Measurements from ENCODE around the gene ESPN. TPM values are rescaled to one million over a fixed set of nuclear protein-coding genes. Genes with fewer than 3 reads are reported as not detected.

ESPN gene
- total RNA-seq, 2 experiments from 2014 or later: 2.0 to 3.9 TPM

- no peaks in the 10 kb centered on the region for H3K36me3 Mint-ChIP-seq (ENCODE audit: low read depth)
- no peak for ATAC-seq (ENCODE audit: poor library complexity)
- H3K4me1 Mint-ChIP-seq (ENCODE audit: low read depth): peaks cover 8% of the 10 kb centered on the region
- no peak overlapping the region for H3K4me3 ChIP-seq (ENCODE audit: low read length)
- TF ChIP-seq CTCF (IDR thresholded peaks at IDR 0.05): no peak
- no peaks in the 10 kb centered on the region for H3K27me3 ChIP-seq (ENCODE audit: control insufficient read depth in 1 of 2, insufficient read depth in 2 of 2, low read length in 2 of 2)
- H3K4me1 ChIP-seq (ENCODE audit: insufficient read depth, low read length): peaks cover 15% of the 10 kb centered on the region
- peak in 2 of 14 experiments; percentile 46 to 51 for DNase-seq
- CTCF ChIA-PET: interaction anchor here (1.2 to 3.0 kb wide), 5 partner anchors 9 to 31 kb away, joined by 4 to 13 read pairs (median 9); no protein-coding TSS in a partner anchor
- H3K9me3 Mint-ChIP-seq: no peaks in the 10 kb centered on the region
- no peaks in the 10 kb centered on the region for H3K27me3 Mint-ChIP-seq
- H3K4me3 Mint-ChIP-seq: no peak overlapping the region
- no peak overlapping the region for H3K27ac Mint-ChIP-seq
- H3K36me3 ChIP-seq (ENCODE audit: insufficient read depth, low read length): peaks cover 2% of the 10 kb centered on the region
- POLR2A ChIA-PET: interaction anchor here (0.6 to 0.7 kb wide), 2 partner anchors 13 to 14 kb away, joined by 3 read pairs; no protein-coding TSS in a partner anchor
- intact Hi-C loops (cut with DNase I, micrococcal nuclease): no loop called here
- no peaks in the 10 kb centered on the region for H3K9me3 ChIP-seq (ENCODE audit: control insufficient read depth in 1 of 2, insufficient read depth in 1 of 2, low read length in 2 of 2)
- H3K27ac ChIP-seq (ENCODE audit: low read depth in 1 of 2, low read length in 2 of 2): no peak overlapping the region
These were observed 47.8 kb downstream of the ESPN start for GRCh38 chr1:6472391-6472790.

GRCh38 chr1:6473156-6473555, 48.6 kb downstream of the ESPN start:
- Mint-ChIP-seq H3K36me3 (ENCODE audit: low read depth) (no peaks in the 10 kb centered on the region), H3K27me3 (no peaks in the 10 kb centered on the region)

GRCh38 chr1:6473974-6474814, 49.6 kb downstream of the ESPN start:
- Histone ChIP-seq H3K27me3 (ENCODE audit: control insufficient read depth in 1 of 2, insufficient read depth in 2 of 2, low read length in 2 of 2) (no peaks in the 10 kb centered on the region), H3K4me3 (ENCODE audit: low read length) (no peak overlapping the region), H3K4me1 (ENCODE audit: insufficient read depth, low read length) (peaks cover 13% of the 10 kb centered on the region), H3K27ac (ENCODE audit: low read depth in 1 of 2, low read length in 2 of 2) (no peak overlapping the region), H3K9me3 (ENCODE audit: control insufficient read depth in 1 of 2, insufficient read depth in 1 of 2, low read length in 2 of 2) (no peaks in the 10 kb centered on the region), H3K36me3 (ENCODE audit: insufficient read depth, low read length) (peaks cover 2% of the 10 kb centered on the region)
- Mint-ChIP-seq H3K4me1 (ENCODE audit: low read depth) (peaks cover 8% of the 10 kb centered on the region), H3K4me3 (no peak overlapping the region), H3K27ac (no peak overlapping the region), H3K27me3 (no peaks in the 10 kb centered on the region), H3K9me3 (no peaks in the 10 kb centered on the region), H3K36me3 (ENCODE audit: low read depth) (no peaks in the 10 kb centered on the region)
- ChIA-PET CTCF (interaction anchor here (2.3 to 3.0 kb wide), 2 partner anchors 19 to 26 kb away, joined by 9 to 13 read pairs; no protein-coding TSS in a partner anchor), POLR2A (no interaction called here)
- no peak for TF ChIP-seq CTCF (IDR thresholded peaks at IDR 0.05)
- ATAC-seq (ENCODE audit: poor library complexity) (no peak), DNase-seq (no peak)
- intact Hi-C loops (cut with DNase I, micrococcal nuclease): loop anchor here (2.0 kb wide), 3 partner anchors 13 to 51 kb away; no protein-coding TSS in a partner anchor

More at GRCh38 chr1:6473156-6473555, 48.6 kb downstream of the ESPN start:
- Mint-ChIP-seq H3K4me1 (ENCODE audit: low read depth) (peaks cover 8% of the 10 kb centered on the region), H3K27ac (no peak overlapping the region), H3K4me3 (no peak overlapping the region), H3K9me3 (no peaks in the 10 kb centered on the region)
- ATAC-seq (ENCODE audit: poor library complexity) (no peak), DNase-seq (no peak)
- H3K36me3 ChIP-seq (ENCODE audit: insufficient read depth, low read length): peaks cover 2% of the 10 kb centered on the region
- ChIA-PET CTCF (interaction anchor here (1.5 to 3.0 kb wide), 4 partner anchors 9 to 25 kb away, joined by 4 to 13 read pairs (median 10); no protein-coding TSS in a partner anchor), POLR2A (no interaction called here)
- H3K4me1 ChIP-seq (ENCODE audit: insufficient read depth, low read length): peaks cover 13% of the 10 kb centered on the region
- no peak overlapping the region for H3K27ac ChIP-seq (ENCODE audit: low read depth in 1 of 2, low read length in 2 of 2)
- no peak for TF ChIP-seq CTCF (IDR thresholded peaks at IDR 0.05)
- intact Hi-C loops (cut with DNase I, micrococcal nuclease): no loop called here
- H3K9me3 ChIP-seq (ENCODE audit: control insufficient read depth in 1 of 2, insufficient read depth in 1 of 2, low read length in 2 of 2): no peaks in the 10 kb centered on the region
- no peaks in the 10 kb centered on the region for H3K27me3 ChIP-seq (ENCODE audit: control insufficient read depth in 1 of 2, insufficient read depth in 2 of 2, low read length in 2 of 2)
- H3K4me3 ChIP-seq (ENCODE audit: low read length): no peak overlapping the region
